22Rv1 (cell line): Measurements from ENCODE around the gene EXOSC6.
"Not testable (repeated sequence)": the region's sequence is repeated elsewhere in the genome, so short reads cannot be mapped to it uniquely, and the experiment has no call there.

Experiments used
- CTCF ChIP-seq: fragments of 450-650 bp; IDR thresholded peaks from 2 replicates; pipeline ENCODE4 v1.5.1; 2017; ENCODE audit warnings: mild to moderate bottlenecking
- ZFX ChIP-seq: fragments of 450-650 bp; IDR thresholded peaks from 2 replicates; pipeline ENCODE4 v1.6.1; 2017; ENCODE audit warnings: antibody characterized with exemption, borderline replicate concordance

- TF ChIP-seq CTCF, ZFX: not testable (repeated sequence)
These were observed 46.9 kb downstream of the EXOSC6 start for GRCh38 chr16:70204668-70205405.
